Activated CD8-positive, alpha-beta T cell treated with anti-CD3 and anti-CD28 coated beads, Interleukin-2, amount 10 ng/mL, durations not matched to agents 7 days and 5 days (primary cell): ENCODE measurements around the gene KIF13A. TPM values are rescaled to one million over a fixed set of nuclear protein-coding genes. Genes with fewer than 3 reads are reported as not detected.

Experiments used
- ATAC-seq: fragments of 150-1000 bp; cut with Tn5 transposase; one replicate; pipeline ENCODE4 v1.10.0; 2021; ENCODE audit warnings: moderate library complexity
- CTCF ChIA-PET: fragments of 350-600 bp; sonication (Branson Sonifier 250); formaldehyde crosslinking; loops from one replicate; lab custom pipeline; 2021; ENCODE audit warnings: antibody characterized with exemption; lab: Charles Lee
- POLR2A ChIA-PET: fragments of 350-600 bp; sonication (Branson Sonifier 250); formaldehyde crosslinking; loops from one replicate; lab custom pipeline; 2021; ENCODE audit warnings: antibody characterized with exemption; lab: Charles Lee
- DNase-seq: peaks from one replicate; pipeline ENCODE4 v3.0.0-alpha.2; 2020
- H3K27ac Mint-ChIP-seq: one replicate; pipeline ENCODE4 v1.8.0; 2021; ENCODE audit warnings: mild to moderate bottlenecking, mixed read lengths
- H3K27me3 Mint-ChIP-seq: one replicate; pipeline ENCODE4 v1.8.0; 2021; ENCODE audit warnings: low read depth, mixed read lengths
- H3K36me3 Mint-ChIP-seq: one replicate; pipeline ENCODE4 v1.8.0; 2021; ENCODE audit warnings: low read depth, mixed read lengths
- H3K4me1 Mint-ChIP-seq: one replicate; pipeline ENCODE4 v1.8.0; 2021; ENCODE audit warnings: low read depth, mixed read lengths
- H3K4me3 Mint-ChIP-seq: one replicate; pipeline ENCODE4 v1.8.0; 2021; ENCODE audit warnings: mild to moderate bottlenecking, mixed read lengths
- H3K9me3 Mint-ChIP-seq: one replicate; pipeline ENCODE4 v1.8.0; 2022; ENCODE audit warnings: mixed read lengths; ENCODE audit not compliant: insufficient read depth
- total RNA-seq, 2 experiments: library from RNA; stranded (reverse); gene quantifications; one replicate each; pipeline ENCODE4 v1.2.3, GENCODE V29; 2021

Gene KIF13A
- total RNA-seq, 2 experiments from 2014 or later: not detected

- DNase-seq (no peak), ATAC-seq (no peak)
- POLR2A ChIA-PET: no interaction called here
- Mint-ChIP-seq H3K27ac (no peak overlapping the region), H3K4me1 (no peaks in the 10 kb centered on the region), H3K9me3 (no peaks in the 10 kb centered on the region), H3K27me3 (peaks cover 8% of the 10 kb centered on the region), H3K4me3 (no peak overlapping the region), H3K36me3 (no peaks in the 10 kb centered on the region)
- CTCF ChIA-PET: no interaction called here
These were observed 48.5 kb downstream of the KIF13A start for GRCh38 chr6:17938901-17939300.

- Mint-ChIP-seq H3K9me3 (no peaks in the 10 kb centered on the region), H3K27ac (no peak overlapping the region), H3K4me3 (no peak overlapping the region), H3K27me3 (peaks cover 10% of the 10 kb centered on the region), H3K4me1 (no peaks in the 10 kb centered on the region), H3K36me3 (no peaks in the 10 kb centered on the region)
- DNase-seq (no peak), ATAC-seq (no peak)
- ChIA-PET CTCF (interaction anchor here (1.3 kb wide), 1 partner anchor 10 kb away, joined by 3 read pairs; no protein-coding TSS in a partner anchor), POLR2A (no interaction called here)
These were observed 52.0 kb downstream of the KIF13A start for GRCh38 chr6:17935188-17936149.

GRCh38 chr6:17933716-17934115 lies 53.7 kb downstream of the KIF13A start:
- H3K27me3 Mint-ChIP-seq: peaks cover 10% of the 10 kb centered on the region
- no peak for ATAC-seq
- POLR2A ChIA-PET: no interaction called here
- H3K9me3 Mint-ChIP-seq: no peaks in the 10 kb centered on the region
- CTCF ChIA-PET: no interaction called here
- H3K27ac Mint-ChIP-seq: no peak overlapping the region
- H3K4me1 Mint-ChIP-seq: no peaks in the 10 kb centered on the region
- DNase-seq: no peak
- H3K36me3 Mint-ChIP-seq: no peaks in the 10 kb centered on the region
- H3K4me3 Mint-ChIP-seq: no peak overlapping the region

- Mint-ChIP-seq H3K27ac (no peak overlapping the region), H3K9me3 (no peaks in the 10 kb centered on the region), H3K27me3 (peaks cover 10% of the 10 kb centered on the region), H3K36me3 (no peaks in the 10 kb centered on the region), H3K4me3 (no peak overlapping the region), H3K4me1 (no peaks in the 10 kb centered on the region)
- POLR2A ChIA-PET: no interaction called here
- CTCF ChIA-PET: no interaction called here
- ATAC-seq (no peak), DNase-seq (no peak)
These were observed 55.0 kb downstream of the KIF13A start for GRCh38 chr6:17932330-17932852.

- CTCF ChIA-PET: no interaction called here
These were observed 56.2 kb downstream of the KIF13A start for GRCh38 chr6:17931227-17931626.

GRCh38 chr6:17930321-17930993 lies 57.0 kb downstream of the KIF13A start:
- no peaks in the 10 kb centered on the region for H3K9me3 Mint-ChIP-seq
- no peaks in the 10 kb centered on the region for H3K4me1 Mint-ChIP-seq
- no peak overlapping the region for H3K27ac Mint-ChIP-seq
- peaks cover 10% of the 10 kb centered on the region for H3K27me3 Mint-ChIP-seq
- CTCF ChIA-PET: no interaction called here
- H3K36me3 Mint-ChIP-seq: no peaks in the 10 kb centered on the region
- no peak for DNase-seq
- POLR2A ChIA-PET: no interaction called here
- ATAC-seq: no peak
- no peak overlapping the region for H3K4me3 Mint-ChIP-seq

More at GRCh38 chr6:17931227-17931626, 56.2 kb downstream of the KIF13A start:
- Mint-ChIP-seq H3K36me3 (no peaks in the 10 kb centered on the region), H3K27me3 (peaks cover 10% of the 10 kb centered on the region), H3K27ac (no peak overlapping the region), H3K4me3 (no peak overlapping the region), H3K4me1 (no peaks in the 10 kb centered on the region), H3K9me3 (no peaks in the 10 kb centered on the region)
- ATAC-seq: no peak
- POLR2A ChIA-PET: no interaction called here
- DNase-seq: no peak

GRCh38 chr6:17928514-17929430 lies 58.7 kb downstream of the KIF13A start:
- ATAC-seq (no peak), DNase-seq (no peak)
- ChIA-PET CTCF (no interaction called here), POLR2A (no interaction called here)
- H3K27me3 Mint-ChIP-seq: peaks cover 19% of the 10 kb centered on the region
- H3K4me3 Mint-ChIP-seq: no peak overlapping the region
- no peaks in the 10 kb centered on the region for H3K36me3 Mint-ChIP-seq
- no peaks in the 10 kb centered on the region for H3K9me3 Mint-ChIP-seq
- no peaks in the 10 kb centered on the region for H3K4me1 Mint-ChIP-seq
- no peak overlapping the region for H3K27ac Mint-ChIP-seq

- Mint-ChIP-seq H3K27me3 (peaks cover 21% of the 10 kb centered on the region), H3K36me3 (no peaks in the 10 kb centered on the region), H3K27ac (no peak overlapping the region), H3K4me3 (no peak overlapping the region), H3K4me1 (no peaks in the 10 kb centered on the region), H3K9me3 (no peaks in the 10 kb centered on the region)
- DNase-seq: no peak
- ChIA-PET CTCF (no interaction called here), POLR2A (no interaction called here)
- ATAC-seq: no peak
These were observed 59.7 kb downstream of the KIF13A start for GRCh38 chr6:17927705-17928104.

GRCh38 chr6:17923401-17923863 lies 64.0 kb downstream of the KIF13A start:
- Mint-ChIP-seq H3K27ac (no peak overlapping the region), H3K27me3 (peaks cover 15% of the 10 kb centered on the region), H3K4me1 (no peaks in the 10 kb centered on the region), H3K9me3 (no peaks in the 10 kb centered on the region), H3K36me3 (no peaks in the 10 kb centered on the region), H3K4me3 (no peak overlapping the region)
- ATAC-seq: no peak
- DNase-seq: no peak
- CTCF ChIA-PET: no interaction called here
- POLR2A ChIA-PET: no interaction called here

- ChIA-PET POLR2A (no interaction called here), CTCF (no interaction called here)
- H3K36me3 Mint-ChIP-seq: no peaks in the 10 kb centered on the region
- H3K27ac Mint-ChIP-seq: no peak overlapping the region
- DNase-seq (no peak), ATAC-seq (no peak)
- no peak overlapping the region for H3K4me3 Mint-ChIP-seq
- H3K4me1 Mint-ChIP-seq: no peaks in the 10 kb centered on the region
- no peaks in the 10 kb centered on the region for H3K9me3 Mint-ChIP-seq
- H3K27me3 Mint-ChIP-seq: peaks cover 15% of the 10 kb centered on the region
These were observed 66.0 kb downstream of the KIF13A start for GRCh38 chr6:17921454-17921853.

- no peak for ATAC-seq
- no peaks in the 10 kb centered on the region for H3K4me1 Mint-ChIP-seq
- ChIA-PET POLR2A (no interaction called here), CTCF (no interaction called here)
- DNase-seq: no peak
- H3K27ac Mint-ChIP-seq: no peak overlapping the region
- peaks cover 11% of the 10 kb centered on the region for H3K27me3 Mint-ChIP-seq
- no peaks in the 10 kb centered on the region for H3K36me3 Mint-ChIP-seq
- no peaks in the 10 kb centered on the region for H3K9me3 Mint-ChIP-seq
- no peak overlapping the region for H3K4me3 Mint-ChIP-seq
These were observed 67.9 kb downstream of the KIF13A start for GRCh38 chr6:17919496-17919895.
